ENCODE results near the gene SETDB1. TPM values are rescaled to one million over a fixed set of nuclear protein-coding genes. Genes with fewer than 3 reads are reported as not detected.

Gene SETDB1
- total and polyA plus RNA-seq, 2 of the 8 experiments (the other 6 are each of a cell fraction or from before 2014, with no cell fraction given): 27.5 to 48.8 TPM

- no peak for TF ChIP-seq ATF3 (IDR thresholded peaks at IDR 0.05; ENCODE audit: insufficient read depth, low read depth, low read length)
- TF ChIP-seq FOSL1 (IDR thresholded peaks at IDR 0.05; ENCODE audit: insufficient read depth, low read depth, low read length): no peak
- no peak for TF ChIP-seq RXRA (IDR thresholded peaks at IDR 0.05; ENCODE audit: insufficient read depth, low read depth, low read length)
- no peak for TF ChIP-seq ASH2L (IDR thresholded peaks at IDR 0.05; ENCODE audit: low read length)
- no peak for TF ChIP-seq SIRT6 (IDR thresholded peaks at IDR 0.05; ENCODE audit: low read length)
- no peak for TF ChIP-seq SRF (IDR thresholded peaks at IDR 0.05; ENCODE audit: low read depth, low read length)
- TF ChIP-seq YY1 (IDR thresholded peaks at IDR 0.05; ENCODE audit: low read depth, low read length): no peak
- no peak for TF ChIP-seq SIX5 (IDR thresholded peaks at IDR 0.05; ENCODE audit: low read depth, low read length)
These were observed 30.5 kb upstream of the SETDB1 start (continued) for GRCh38 chr1:150895618-150896017.

Data from H1 (cell line).